Naive thymus-derived CD4-positive, alpha-beta T cell (primary cell): ENCODE measurements around the gene ACOT4. TPM values are rescaled to one million over a fixed set of nuclear protein-coding genes. Genes with fewer than 3 reads are reported as not detected.
A peak's percentile ranks its signal among the peaks of the same experiment; 100 is the strongest.
"Not testable (repeated sequence)": the region's sequence is repeated elsewhere in the genome, so short reads cannot be mapped to it uniquely, and the experiment has no call there.

Source experiments
- ATAC-seq: fragments of 150-1000 bp; cut with Tn5 transposase; 2 replicates; pipeline ENCODE4 v1.10.0; 2021; ENCODE audit warnings: mild to moderate bottlenecking, moderate library complexity
- CTCF ChIA-PET: fragments of 350-600 bp; sonication (Branson Sonifier 250); formaldehyde crosslinking; loops from one replicate; lab custom pipeline; 2021; ENCODE audit warnings: antibody characterized with exemption; lab: Charles Lee
- POLR2A ChIA-PET: fragments of 350-600 bp; sonication (Branson Sonifier 250); formaldehyde crosslinking; loops from one replicate; lab custom pipeline; 2021; ENCODE audit warnings: antibody characterized with exemption, inconsistent platforms; lab: Charles Lee
- DNase-seq, 9 donors: peaks; one replicate each; pipeline versions ENCODE4 v3.0.0 to v3.0.0-alpha.2; 2020 to 2022; ENCODE audit warnings: mixed read lengths in 1 of 9
- H3K27ac ChIP-seq: one replicate; pipeline ENCODE4 v1.7.0; 2013; ENCODE audit warnings: mild to moderate bottlenecking, low read depth, low read length, moderate library complexity
- H3K27me3 ChIP-seq, 2 donors: one replicate each; pipeline ENCODE4 v1.7.0; 2013; ENCODE audit warnings: low read length in 2 of 2, mild to moderate bottlenecking in 2 of 2, moderate library complexity in 2 of 2; ENCODE audit not compliant: control insufficient read depth in 2 of 2, insufficient read depth in 2 of 2
- H3K36me3 ChIP-seq, 3 experiments: 1 replicate in 2 of 3; 2 replicates in 1 of 3; pipeline ENCODE4 v1.7.0; 2013; ENCODE audit warnings: low read length in 3 of 3, mild to moderate bottlenecking in 3 of 3, moderate library complexity in 1 of 3; ENCODE audit not compliant: insufficient read depth in 3 of 3, control insufficient read depth in 2 of 3
- H3K4me1 ChIP-seq, 2 donors: one replicate each; pipeline ENCODE4 v1.7.0; 2013; ENCODE audit warnings: low read length in 2 of 2, mild to moderate bottlenecking in 2 of 2, moderate library complexity in 1 of 2; ENCODE audit not compliant: control insufficient read depth in 2 of 2, insufficient read depth in 2 of 2
- H3K4me3 ChIP-seq: 2 replicates; pipeline ENCODE4 v1.7.0; 2013; ENCODE audit warnings: mild to moderate bottlenecking, low read length
- H3K9me3 ChIP-seq, 3 experiments: 1 replicate in 2 of 3; 2 replicates in 1 of 3; pipeline ENCODE4 v1.7.0; 2013; ENCODE audit warnings: low read length in 3 of 3; ENCODE audit not compliant: control insufficient read depth in 2 of 3
- H3K27ac Mint-ChIP-seq, 9 donors: one replicate each; pipeline ENCODE4 v1.8.0; 2020 to 2022; ENCODE audit warnings: mixed read lengths in 9 of 9, mild to moderate bottlenecking in 8 of 9, moderate library complexity in 5 of 9, inconsistent platforms in 2 of 9
- H3K27me3 Mint-ChIP-seq, 5 donors: one replicate each; pipeline ENCODE4 v1.8.0; 2021 to 2022; ENCODE audit warnings: mixed read lengths in 5 of 5, mild to moderate bottlenecking in 1 of 5
- H3K36me3 Mint-ChIP-seq, 5 donors: one replicate each; pipeline ENCODE4 v1.8.0; 2020 to 2022; ENCODE audit warnings: mixed read lengths in 5 of 5, mild to moderate bottlenecking in 3 of 5, inconsistent platforms in 1 of 5
- H3K4me1 Mint-ChIP-seq, 7 donors: one replicate each; pipeline ENCODE4 v1.8.0; 2020 to 2022; ENCODE audit warnings: mixed read lengths in 7 of 7, mild to moderate bottlenecking in 3 of 7, inconsistent platforms in 1 of 7
- H3K4me3 Mint-ChIP-seq, 10 donors: one replicate each; pipeline ENCODE4 v1.8.0; 2020 to 2022; ENCODE audit warnings: mild to moderate bottlenecking in 10 of 10, mixed read lengths in 10 of 10, moderate library complexity in 6 of 10, inconsistent platforms in 2 of 10
- H3K9me3 Mint-ChIP-seq, 11 donors: one replicate each; pipeline ENCODE4 v1.8.0; 2020 to 2022; ENCODE audit warnings: mixed read lengths in 11 of 11, mild to moderate bottlenecking in 4 of 11, inconsistent platforms in 1 of 11, moderate library complexity in 1 of 11
- intact Hi-C, 2 donors: fragments of 100-400 bp; cut with micrococcal nuclease; formaldehyde crosslinking; loops; one replicate each; pipeline ENCODE4 v1.15.1; 2023
- polyA plus RNA-seq, 2 donors: library from polyadenylated mRNA; unstranded; fragments of 300-500 nt; fragmentation: Illumina TruSeq; gene quantifications; one replicate each; pipeline ENCODE4 v1.2.3, GENCODE V29; 2021
- total RNA-seq, 6 experiments: library from RNA in 5 of 6; stranded (reverse) in 5 of 6; gene quantifications; 1 replicate in 5 of 6; 2 replicates in 1 of 6; pipeline ENCODE4 v1.2.3 and lab custom pipeline; 2021 to 2026

Gene ACOT4
- total and polyA plus RNA-seq, 7 experiments from 2014 or later = 0.69 to 2.6 (median 0.94) TPM

- intact Hi-C loops = loop anchor here in 1 of 2 donors (5.0 to 10.0 kb wide), 2 partner anchors 40 to 147 kb away; partner anchors contain the start of gene PNMA1
- ChIA-PET POLR2A (interaction anchor here (1.0 to 3.8 kb wide), 5 partner anchors 24 to 109 kb away, joined by 3 to 35 read pairs (median 4); partner anchors contain the start of genes ACOT4, ACOT6, NUMB and RIOX1), CTCF (interaction anchor here (4.6 kb wide), 1 partner anchor 58 kb away, joined by 41 read pairs; no protein-coding TSS in a partner anchor)
- Mint-ChIP-seq H3K36me3 (peaks cover 4 to 23% (median 20%) of the 10 kb centered on the region in 5 donors), H3K27me3 (no peaks in the 10 kb centered on the region), H3K9me3 (peaks cover 0 to 8% (median 2%) of the 10 kb centered on the region in 11 donors), H3K27ac (peak overlapping the region in 5 of 9 donors; percentile 92 to 98 (median 95)), H3K4me3 (peak overlapping the region; percentile 92 to 97 (median 94)), H3K4me1 (peaks cover 29 to 52% (median 46%) of the 10 kb centered on the region in 7 donors)
- Histone ChIP-seq H3K27ac (no peak overlapping the region), H3K4me3 (peak overlapping the region; percentile 73), H3K4me1 (peaks cover 21% of the 10 kb centered on the region in 2 donors), H3K36me3 (no peaks in the 10 kb centered on the region), H3K9me3 (no peaks in the 10 kb centered on the region), H3K27me3 (no peaks in the 10 kb centered on the region)
- DNase-seq (no peak), ATAC-seq (no peak)
Observed at GRCh38 chr14:73567358-73567757, 24.3 kb upstream of the ACOT4 start.

- Histone ChIP-seq H3K27me3 (no peaks in the 10 kb centered on the region), H3K9me3 (no peaks in the 10 kb centered on the region), H3K27ac (peak overlapping the region; percentile 77), H3K4me3 (peak overlapping the region; percentile 73), H3K4me1 (peaks cover 21% of the 10 kb centered on the region in 2 donors), H3K36me3 (no peaks in the 10 kb centered on the region)
- POLR2A ChIA-PET = interaction anchor here (0.7 to 3.8 kb wide), 13 partner anchors 8 to 925 kb away, joined by 3 to 35 read pairs (median 4); partner anchors contain the start of genes ACOT4, ACOT6, ISCA2 and NPC2
- peak overlapping the region; percentile 92 to 97 (median 94) for H3K4me3 Mint-ChIP-seq
- ATAC-seq (no peak), DNase-seq (no peak)
- no peaks in the 10 kb centered on the region for H3K27me3 Mint-ChIP-seq
- CTCF ChIA-PET = interaction anchor here (0.6 to 4.6 kb wide), 3 partner anchors 59 to 315 kb away, joined by 8 to 41 read pairs (median 9); partner anchors contain the start of gene RIOX1
- peak overlapping the region; percentile 92 to 98 (median 95) for H3K27ac Mint-ChIP-seq
- H3K4me1 Mint-ChIP-seq = peaks cover 29 to 52% (median 44%) of the 10 kb centered on the region in 7 donors
- peaks cover 4 to 20% (median 18%) of the 10 kb centered on the region in 5 donors for H3K36me3 Mint-ChIP-seq
- intact Hi-C loops = loop anchor here in 1 of 2 donors (2.0 to 10.0 kb wide), 3 partner anchors 41 to 147 kb away; partner anchors contain the start of gene PNMA1
- H3K9me3 Mint-ChIP-seq = no peaks in the 10 kb centered on the region
Observed at GRCh38 chr14:73567951-73568885, 23.5 kb upstream of the ACOT4 start.

GRCh38 chr14:73568886-73569184, 22.8 kb upstream of the ACOT4 start:
- intact Hi-C loops = loop anchor here (1.0 to 10.0 kb wide), 12 partner anchors 23 to 515 kb away; partner anchors contain the start of genes DNAL1 (in 2 of the 2), ACOT6 (in 1 of the 2), ALDH6A1 (in 1 of the 2) and LIN52 (in 1 of the 2)
- peaks cover 29 to 52% (median 44%) of the 10 kb centered on the region in 7 donors for H3K4me1 Mint-ChIP-seq

DNA sequence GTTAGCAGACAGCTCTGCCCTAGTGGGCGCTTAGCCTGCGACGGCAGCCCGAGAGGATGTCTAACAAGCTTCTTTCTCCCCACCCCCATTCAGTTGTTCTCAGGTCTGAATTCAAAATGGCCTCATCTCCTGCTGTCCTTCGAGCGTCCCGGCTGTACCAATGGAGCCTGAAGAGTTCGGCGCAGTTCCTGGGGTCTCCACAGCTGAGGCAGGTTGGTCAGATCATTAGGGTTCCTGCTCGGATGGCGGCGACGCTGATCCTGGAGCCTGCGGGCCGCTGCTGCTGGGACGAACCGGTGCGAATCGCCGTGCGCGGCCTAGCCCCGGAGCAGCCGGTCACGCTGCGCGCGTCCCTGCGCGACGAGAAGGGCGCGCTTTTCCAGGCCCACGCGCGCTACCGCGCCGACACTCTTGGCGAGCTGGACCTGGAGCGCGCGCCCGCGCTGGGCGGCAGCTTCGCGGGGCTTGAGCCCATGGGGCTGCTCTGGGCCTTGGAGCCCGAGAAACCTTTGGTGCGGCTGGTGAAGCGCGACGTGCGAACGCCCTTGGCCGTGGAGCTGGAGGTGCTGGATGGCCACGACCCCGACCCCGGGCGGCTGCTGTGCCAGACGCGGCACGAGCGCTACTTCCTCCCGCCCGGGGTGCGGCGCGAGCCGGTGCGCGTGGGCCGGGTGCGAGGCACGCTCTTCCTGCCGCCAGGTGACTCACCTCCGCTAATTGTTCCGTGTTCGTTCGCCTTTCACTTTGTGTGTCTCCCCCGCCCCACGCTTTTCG, 22.3 kb upstream of the ACOT4 start, which contains the start of gene ACOT2:
ACOT2 (plus strand) TSS at position 29 of the 774 bp plus-strand sequence; CDS start at position 57, 28 bp downstream.
- not testable (repeated sequence) for H3K36me3 ChIP-seq, H3K9me3 Mint-ChIP-seq, H3K27me3 Mint-ChIP-seq, H3K27me3 ChIP-seq, H3K9me3 ChIP-seq
- Histone ChIP-seq H3K4me3 (peak within 1 kb of the TSS; percentile 73), H3K4me1 (peaks cover 21% of the 10 kb centered on the region in 2 donors), H3K27ac (peak within 1 kb of the TSS; percentile 77)
- Mint-ChIP-seq H3K36me3 (peaks cover 6 to 25% (median 20%) of the 10 kb centered on the region in 5 donors), H3K4me3 (peak within 1 kb of the TSS; percentile 92 to 97 (median 94)), H3K4me1 (peaks cover 29 to 52% (median 44%) of the 10 kb centered on the region in 7 donors), H3K27ac (peak within 1 kb of the TSS; percentile 92 to 98 (median 95))
- CTCF ChIA-PET = interaction anchor here (0.6 to 4.6 kb wide), 6 partner anchors 37 to 618 kb away, joined by 3 to 41 read pairs (median 7); partner anchors contain the start of gene RIOX1
- ATAC-seq (peak; percentile 77), DNase-seq (peak; percentile 45 to 82 (median 73))
- intact Hi-C loops = loop anchor here (1.0 to 10.0 kb wide), 12 partner anchors 23 to 515 kb away; partner anchors contain the start of genes DNAL1 (in 2 of the 2), ACOT6 (in 1 of the 2), ALDH6A1 (in 1 of the 2) and LIN52 (in 1 of the 2)
- POLR2A ChIA-PET = interaction anchor here (0.6 to 3.8 kb wide), 14 partner anchors 9 to 924 kb away, joined by 3 to 35 read pairs (median 4); partner anchors contain the start of genes ACOT4, ACOT6, BBOF1 and ENTPD5

More at GRCh38 chr14:73568886-73569184, 22.8 kb upstream of the ACOT4 start:
- Histone ChIP-seq H3K4me1 (peaks cover 21% of the 10 kb centered on the region in 2 donors), H3K27ac (peak overlapping the region; percentile 77), H3K4me3 (peak overlapping the region; percentile 73)
- POLR2A ChIA-PET = interaction anchor here (0.7 to 3.8 kb wide), 10 partner anchors 8 to 924 kb away, joined by 3 to 35 read pairs (median 4); partner anchors contain the start of genes ACOT4, ACOT6, ISCA2 and NPC2
- not testable (repeated sequence) for ATAC-seq, H3K27me3 ChIP-seq, H3K9me3 Mint-ChIP-seq, H3K27me3 Mint-ChIP-seq, DNase-seq, H3K36me3 ChIP-seq, H3K9me3 ChIP-seq
- Mint-ChIP-seq H3K4me3 (peak overlapping the region; percentile 92 to 97 (median 94)), H3K27ac (peak overlapping the region; percentile 92 to 98 (median 95)), H3K36me3 (peaks cover 4 to 23% (median 18%) of the 10 kb centered on the region in 5 donors)
- CTCF ChIA-PET = interaction anchor here (0.6 to 4.6 kb wide), 3 partner anchors 59 to 314 kb away, joined by 8 to 41 read pairs (median 9); partner anchors contain the start of gene RIOX1

GRCh38 chr14:73570913-73571312, 20.8 kb upstream of the ACOT4 start:
- ATAC-seq (peak; percentile 79), DNase-seq (peak in 8 of 9 donors; percentile 44 to 68 (median 61))
- ChIA-PET POLR2A (interaction anchor here (1.0 to 3.8 kb wide), 5 partner anchors 22 to 80 kb away, joined by 4 to 35 read pairs (median 20); partner anchors contain the start of genes ACOT4, ACOT6 and RIOX1), CTCF (interaction anchor here (0.5 to 4.6 kb wide), 5 partner anchors 50 to 80 kb away, joined by 3 to 41 read pairs (median 3); partner anchors contain the start of gene RIOX1)
- H3K9me3 ChIP-seq, H3K27ac ChIP-seq, H3K9me3 Mint-ChIP-seq, H3K27me3 Mint-ChIP-seq, H3K36me3 ChIP-seq, H3K27me3 ChIP-seq, H3K4me3 ChIP-seq: not testable (repeated sequence)
- Mint-ChIP-seq H3K27ac (peak overlapping the region in 4 of 9 donors; percentile 36 to 92 (median 52)), H3K36me3 (peaks cover 5 to 24% (median 11%) of the 10 kb centered on the region in 5 donors), H3K4me3 (peak overlapping the region; percentile 39 to 97 (median 66)), H3K4me1 (peaks cover 17 to 39% (median 32%) of the 10 kb centered on the region in 7 donors)
- intact Hi-C loops = loop anchor here in 1 of 2 donors (1.0 kb wide), 1 partner anchor 63 kb away; no protein-coding TSS in a partner anchor
- H3K4me1 ChIP-seq = peaks cover 21% of the 10 kb centered on the region in 2 donors
